Esophagus (tissue), 2 donors: Measurements from ENCODE around the gene ACSM6. TPM values are rescaled to one million over a fixed set of nuclear protein-coding genes. Genes with fewer than 3 reads are reported as not detected.

Experiments
- H3K27ac ChIP-seq, 2 donors: one replicate each; pipeline ENCODE4 v1.5.1; 2013; ENCODE audit warnings: low read depth in 2 of 2, mild to moderate bottlenecking in 2 of 2, inconsistent platforms in 1 of 2, low read length in 1 of 2, moderate library complexity in 1 of 2
- H3K27me3 ChIP-seq, 2 donors: one replicate each; pipeline ENCODE4 v1.6.1; 2013; ENCODE audit warnings: low read length in 2 of 2, control low read depth in 1 of 2, mild to moderate bottlenecking in 1 of 2; ENCODE audit not compliant: insufficient read depth in 2 of 2, control insufficient read depth in 1 of 2
- H3K36me3 ChIP-seq, 2 donors: one replicate each; pipeline ENCODE4 v1.6.1; 2013; ENCODE audit warnings: low read length in 1 of 2; ENCODE audit not compliant: control insufficient read depth in 2 of 2, insufficient read depth in 2 of 2
- H3K4me1 ChIP-seq, 2 donors: one replicate each; pipeline ENCODE4 v1.6.1; 2013; ENCODE audit warnings: low read length in 1 of 2; ENCODE audit not compliant: control insufficient read depth in 2 of 2, insufficient read depth in 2 of 2
- H3K4me3 ChIP-seq, 2 donors: one replicate each; pipeline ENCODE4 v1.5.1; 2013; ENCODE audit warnings: low read length in 2 of 2, mild to moderate bottlenecking in 2 of 2, low read depth in 1 of 2, moderate library complexity in 1 of 2
- H3K9me3 ChIP-seq, 2 donors: one replicate each; pipeline ENCODE4 v1.6.1; 2013; ENCODE audit warnings: mild to moderate bottlenecking in 2 of 2, low read depth in 1 of 2, low read length in 1 of 2, moderate library complexity in 1 of 2; ENCODE audit not compliant: control insufficient read depth in 2 of 2, insufficient read depth in 1 of 2
- WGBS, 2 donors: extraction: QIAGEN DNeasy Blood & Tissue Kit; methylation state at CpG; one replicate each; pipeline ENCODE4 v1.1.7; 2013; 5-methylcytosine and 5-hydroxymethylcytosine counted together
- polyA plus RNA-seq, 2 donors: library from polyadenylated mRNA; stranded (reverse); fragments of 200-250 nt; gene quantifications; one replicate each; pipeline ENCODE4 v1.2.3, GENCODE V29; 2013
- donor health status: healthy with polysubstance abuse.
- donor health status: Bipolar disorder and iron deficiency.

Gene ACSM6
- polyA plus RNA-seq, 2 donors, result not detected

DNA sequence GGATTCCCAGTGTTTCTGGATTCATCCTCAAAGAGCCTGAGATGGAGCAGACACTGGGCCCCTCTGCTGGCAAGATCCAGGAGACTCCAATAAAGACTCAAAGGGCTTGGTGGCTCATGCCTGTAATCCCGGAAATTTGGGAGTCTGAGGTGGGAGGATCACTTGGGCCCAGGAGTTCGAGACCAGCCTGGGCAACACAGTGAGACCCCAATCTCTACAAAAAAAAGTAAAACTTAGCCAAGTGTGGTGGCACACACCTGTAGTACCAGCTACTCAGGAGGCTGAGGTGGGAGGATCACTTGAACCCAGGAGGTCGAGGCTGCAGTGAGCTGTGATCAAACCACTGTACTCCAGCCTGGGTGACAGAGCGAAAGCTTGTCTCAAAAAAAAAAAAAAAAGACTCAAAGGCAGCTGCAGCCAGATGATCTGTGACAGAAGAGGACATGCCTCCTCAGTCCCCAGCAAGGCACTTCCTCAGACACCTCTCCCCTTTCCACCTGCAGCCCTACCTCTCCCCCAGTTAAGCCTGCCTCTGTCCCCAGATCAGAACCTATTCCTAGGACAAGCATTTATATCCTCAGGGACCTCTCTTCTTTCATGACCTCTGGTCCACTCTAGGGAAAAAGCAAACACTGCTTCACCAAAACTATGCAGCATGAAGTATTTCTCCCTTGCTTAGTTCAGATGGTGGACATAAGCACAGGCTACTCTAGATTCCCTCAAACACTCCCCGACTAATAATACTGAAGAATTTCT, 68.9 kb downstream of the ACSM6 start:
- peaks cover 0 to 11% of the 10 kb centered on the region in 2 donors for H3K36me3 ChIP-seq
- WGBS, 2 donors, result 71 to 77% methylated on average over 5 of the region's 5 CpGs
- peaks cover 2 to 12% of the 10 kb centered on the region in 2 donors for H3K4me1 ChIP-seq
- no peaks in the 10 kb centered on the region for H3K9me3 ChIP-seq
- peak overlapping the region in 1 of 2 donors; percentile 63 for H3K27ac ChIP-seq
- H3K27me3 ChIP-seq, result no peaks in the 10 kb centered on the region
- H3K4me3 ChIP-seq, result no peak overlapping the region

DNA sequence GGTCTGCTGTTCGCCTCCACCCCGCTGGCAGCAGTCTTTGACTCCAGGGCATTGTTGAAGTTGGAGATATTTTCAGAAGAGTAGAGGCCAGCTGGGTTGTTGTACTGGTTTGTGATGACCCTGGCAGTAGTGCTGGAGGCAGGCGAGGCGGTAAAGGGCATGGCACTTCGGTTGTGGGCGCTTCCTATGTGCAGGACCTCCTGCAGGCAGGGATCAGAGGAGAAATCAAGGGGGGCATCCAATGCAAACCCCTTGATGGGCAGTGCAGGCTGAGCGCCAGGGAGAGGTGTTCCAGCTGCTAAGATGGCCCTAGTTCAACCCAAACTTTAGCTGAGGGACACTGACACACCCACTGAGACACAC, 69.8 kb downstream of the ACSM6 start:
- no peak overlapping the region for H3K4me3 ChIP-seq
- peak overlapping the region; percentile 63 to 65 for H3K27ac ChIP-seq
- peaks cover 5 to 12% of the 10 kb centered on the region in 2 donors for H3K4me1 ChIP-seq
- H3K36me3 ChIP-seq, result peaks cover 0 to 16% of the 10 kb centered on the region in 2 donors
- no peaks in the 10 kb centered on the region for H3K27me3 ChIP-seq
- H3K9me3 ChIP-seq, result no peaks in the 10 kb centered on the region
- WGBS, 2 donors, result 74 to 77% methylated on average over 7 of the region's 7 CpGs

GRCh38 chr10:95264227-95265051, 70.4 kb downstream of the ACSM6 start:
- peaks cover 0 to 16% of the 10 kb centered on the region in 2 donors for H3K36me3 ChIP-seq
- H3K4me3 ChIP-seq, result no peak overlapping the region
- H3K27me3 ChIP-seq, result no peaks in the 10 kb centered on the region
- peaks cover 5 to 12% of the 10 kb centered on the region in 2 donors for H3K4me1 ChIP-seq
- 58 to 66% methylated on average over 6 of the region's 6 CpGs for WGBS, 2 donors
- H3K27ac ChIP-seq, result peak overlapping the region; percentile 65 to 69
- no peaks in the 10 kb centered on the region for H3K9me3 ChIP-seq

GRCh38 chr10:95265572-95265971, 71.5 kb downstream of the ACSM6 start:
- Histone ChIP-seq H3K4me1 (peaks cover 5 to 10% of the 10 kb centered on the region in 2 donors), H3K4me3 (no peak overlapping the region)
- WGBS, 2 donors, result 90 to 93% methylated on average over 8 of the region's 8 CpGs

GRCh38 chr10:95266674-95267095, 72.6 kb downstream of the ACSM6 start:
- WGBS, 2 donors, result 6 to 14% methylated on average over 1 of the region's 1 CpG
- Histone ChIP-seq H3K27me3 (no peaks in the 10 kb centered on the region), H3K4me1 (peaks cover 2 to 7% of the 10 kb centered on the region in 2 donors), H3K27ac (peak overlapping the region; percentile 58 to 80), H3K9me3 (no peaks in the 10 kb centered on the region), H3K36me3 (peaks cover 3 to 14% of the 10 kb centered on the region in 2 donors), H3K4me3 (no peak overlapping the region)

More at GRCh38 chr10:95265572-95265971, 71.5 kb downstream of the ACSM6 start:
- Histone ChIP-seq H3K27ac (peak overlapping the region in 1 of 2 donors; percentile 80), H3K27me3 (no peaks in the 10 kb centered on the region), H3K9me3 (no peaks in the 10 kb centered on the region), H3K36me3 (peaks cover 0 to 14% of the 10 kb centered on the region in 2 donors)

GRCh38 chr10:95267251-95267650, 73.2 kb downstream of the ACSM6 start:
- H3K36me3 ChIP-seq, result peaks cover 3 to 14% of the 10 kb centered on the region in 2 donors
- H3K27me3 ChIP-seq, result no peaks in the 10 kb centered on the region
- no peak overlapping the region for H3K27ac ChIP-seq
- H3K9me3 ChIP-seq, result no peaks in the 10 kb centered on the region
- 62 to 74% methylated on average over 3 of the region's 3 CpGs for WGBS, 2 donors
- no peak overlapping the region for H3K4me3 ChIP-seq
- H3K4me1 ChIP-seq, result peaks cover 2 to 7% of the 10 kb centered on the region in 2 donors

DNA sequence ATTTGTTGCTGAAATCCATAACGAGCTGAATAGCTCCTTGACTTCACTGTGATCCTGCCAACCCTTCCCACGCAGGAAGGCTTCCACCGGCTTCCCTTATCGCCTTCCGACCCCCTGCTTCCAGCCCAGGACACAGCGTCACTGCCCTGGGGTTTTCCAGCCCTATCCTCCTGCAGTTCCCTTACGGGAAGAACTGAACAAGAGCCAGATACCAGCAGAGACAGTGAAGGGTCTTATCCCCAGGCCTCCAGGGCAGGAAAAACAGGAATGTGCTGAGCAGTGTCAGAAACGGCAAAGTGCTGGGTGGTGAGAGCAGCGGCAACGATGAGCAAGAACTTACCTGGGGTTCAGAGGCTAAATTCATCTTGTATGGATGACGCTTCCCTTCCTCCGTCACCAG, 74.4 kb downstream of the ACSM6 start:
- H3K36me3 ChIP-seq, result peaks cover 3 to 8% of the 10 kb centered on the region in 2 donors
- no peaks in the 10 kb centered on the region for H3K9me3 ChIP-seq
- no peaks in the 10 kb centered on the region for H3K27me3 ChIP-seq
- no peak overlapping the region for H3K4me3 ChIP-seq
- WGBS, 2 donors, result 39 to 44% methylated on average over 12 of the region's 12 CpGs
- H3K4me1 ChIP-seq, result peaks cover 6 to 7% of the 10 kb centered on the region in 2 donors
- H3K27ac ChIP-seq, result peak overlapping the region; percentile 82 to 95

- Histone ChIP-seq H3K36me3 (peaks cover 3 to 5% of the 10 kb centered on the region in 2 donors), H3K27ac (peak overlapping the region; percentile 90 to 94), H3K4me3 (no peak overlapping the region), H3K27me3 (no peaks in the 10 kb centered on the region), H3K9me3 (no peaks in the 10 kb centered on the region), H3K4me1 (peaks cover 0 to 14% of the 10 kb centered on the region in 2 donors)
- WGBS, 2 donors, result 25 to 40% methylated on average over 13 of the region's 13 CpGs
These were observed 79.6 kb downstream of the ACSM6 start for GRCh38 chr10:95273393-95274312.
